Hepatocyte (in vitro differentiated cells): ENCODE measurements around the gene ANKRD52.

ENCODE experiments used
- CTCF ChIP-seq: fragments of 200-600 bp; sonication (generic); IDR thresholded peaks from 2 replicates; pipeline ENCODE4 v1.5.1; 2016; ENCODE audit warnings: antibody characterized with exemption, mild to moderate bottlenecking; ENCODE audit not compliant: poor library complexity
- EZH2 ChIP-seq: fragments of 200-600 bp; sonication (generic); IDR thresholded peaks from 2 replicates; pipeline ENCODE4 v1.6.1; 2016; ENCODE audit warnings: antibody characterized with exemption, mild to moderate bottlenecking, borderline replicate concordance
- EZH2phosphoT487 ChIP-seq: fragments of 200-600 bp; sonication (generic); IDR thresholded peaks from one replicate; pipeline ENCODE4 v1.6.1; 2018; ENCODE audit warnings: antibody characterized with exemption, mild to moderate bottlenecking, low read depth, moderate library complexity; ENCODE audit not compliant: unreplicated experiment, severe bottlenecking

- TF ChIP-seq CTCF: no peak
- TF ChIP-seq EZH2: no peak
- TF ChIP-seq EZH2phosphoT487: no peak
These were observed 49.2 kb upstream of the ANKRD52 start for GRCh38 chr12:56307221-56307965.
